ENCODE measurements around the gene C22orf39.

C22orf39 gene

DNA sequence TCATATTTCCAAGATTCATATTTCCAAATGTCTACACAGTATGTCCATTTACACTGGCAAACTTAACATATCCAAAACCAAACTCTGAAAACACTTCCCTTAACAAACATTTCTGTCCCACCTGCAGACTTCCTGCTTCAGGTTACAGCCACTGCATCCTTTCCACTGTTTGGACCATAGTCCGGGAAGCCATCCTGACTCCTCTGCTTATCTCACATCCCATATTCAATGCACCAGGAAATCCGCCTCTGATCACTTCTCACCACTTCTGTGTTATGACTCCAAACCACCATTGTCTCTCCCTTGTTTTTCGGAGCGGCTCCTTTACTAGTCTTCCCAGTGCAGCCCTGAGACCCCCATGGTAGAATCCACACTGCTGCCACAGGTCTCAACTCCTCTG is 46.0 kb downstream of the C22orf39 start:
- Histone ChIP-seq H3K9me3 (ENCODE audit: insufficient read depth, low read depth, low read length) (no peaks in the 10 kb centered on the region), H3K4me3 (ENCODE audit: low read length) (no peak overlapping the region), H3K27ac (ENCODE audit: low read length) (no peak overlapping the region), H3K4me1 (ENCODE audit: insufficient read depth, low read length) (no peaks in the 10 kb centered on the region), H3K27me3 (ENCODE audit: insufficient read depth, low read length) (no peaks in the 10 kb centered on the region), H3K9ac (ENCODE audit: low read depth, low read length) (no peak overlapping the region), H3K36me3 (ENCODE audit: insufficient read depth, low read depth, low read length) (peaks cover 85% of the 10 kb centered on the region)

DNA sequence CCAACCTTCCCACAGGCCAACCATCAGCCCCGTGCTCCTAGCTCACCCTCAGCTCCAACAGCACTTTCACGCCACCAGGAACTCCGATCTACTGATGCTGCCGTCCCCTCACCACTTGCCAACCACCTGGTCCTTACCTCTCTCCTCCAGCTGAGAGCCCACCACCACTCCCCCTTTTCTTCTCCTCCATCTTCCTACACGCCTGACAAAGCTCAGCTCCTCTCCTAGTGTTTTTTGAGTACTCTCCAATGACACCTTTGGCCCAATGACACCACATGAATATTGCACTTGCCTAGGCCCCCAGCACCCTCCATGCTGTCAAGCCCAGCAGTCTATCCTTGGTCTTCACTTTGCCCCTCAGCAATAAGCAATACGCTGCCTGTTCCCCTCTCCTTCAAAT is 46.6 kb downstream of the C22orf39 start:
- Histone ChIP-seq H3K36me3 (ENCODE audit: insufficient read depth, low read depth, low read length) (peaks cover 84% of the 10 kb centered on the region), H3K4me3 (ENCODE audit: low read length) (no peak overlapping the region), H3K27me3 (ENCODE audit: insufficient read depth, low read length) (no peaks in the 10 kb centered on the region), H3K4me1 (ENCODE audit: insufficient read depth, low read length) (no peaks in the 10 kb centered on the region), H3K9ac (ENCODE audit: low read depth, low read length) (no peak overlapping the region), H3K27ac (ENCODE audit: low read length) (no peak overlapping the region), H3K9me3 (ENCODE audit: insufficient read depth, low read depth, low read length) (no peaks in the 10 kb centered on the region)

DNA sequence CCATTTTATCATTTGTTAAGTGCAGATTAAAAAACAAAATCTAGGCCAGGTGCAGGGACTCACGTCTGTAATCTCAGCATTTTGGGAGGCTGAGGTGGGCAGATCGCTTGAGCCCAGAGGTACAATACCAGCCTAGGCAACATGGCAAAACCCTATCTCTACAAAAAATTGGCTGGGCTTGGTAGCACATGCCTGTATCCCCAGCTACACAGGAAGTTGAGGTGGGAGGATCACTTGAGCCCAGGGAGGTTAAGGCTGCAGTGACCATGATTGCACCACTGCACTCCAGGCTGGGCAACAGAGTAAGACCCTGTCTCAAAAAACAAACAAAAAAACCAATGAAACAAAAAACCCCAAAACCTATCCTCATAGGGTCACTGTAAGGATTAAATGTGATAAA is 48.9 kb downstream of the C22orf39 start:
- Histone ChIP-seq H3K4me1 (ENCODE audit: insufficient read depth, low read length) (no peaks in the 10 kb centered on the region), H3K9ac (ENCODE audit: low read depth, low read length) (no peak overlapping the region), H3K9me3 (ENCODE audit: insufficient read depth, low read depth, low read length) (no peaks in the 10 kb centered on the region), H3K27me3 (ENCODE audit: insufficient read depth, low read length) (no peaks in the 10 kb centered on the region), H3K27ac (ENCODE audit: low read length) (no peak overlapping the region), H3K4me3 (ENCODE audit: low read length) (no peak overlapping the region), H3K36me3 (ENCODE audit: insufficient read depth, low read depth, low read length) (peaks cover 86% of the 10 kb centered on the region)

DNA sequence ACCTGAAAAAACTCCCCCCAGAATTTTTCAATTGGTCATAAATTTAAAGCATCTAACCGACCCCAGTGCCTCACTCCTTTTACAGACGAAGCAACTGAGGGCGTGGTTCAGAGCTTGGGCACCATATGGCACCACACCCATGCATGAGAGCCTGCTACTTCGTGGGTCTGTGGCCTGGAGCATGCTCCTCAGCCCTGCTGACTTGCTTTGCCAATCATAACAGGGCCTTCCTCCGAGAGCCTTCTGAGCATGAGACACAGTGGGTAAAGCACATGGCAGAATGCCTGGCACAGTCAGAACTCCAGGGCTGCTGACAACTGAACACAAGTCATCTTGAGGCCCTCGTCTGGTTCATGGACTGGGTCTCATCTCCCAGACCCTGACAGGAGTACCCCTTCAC is 49.3 kb downstream of the C22orf39 start:
- Histone ChIP-seq H3K27me3 (ENCODE audit: insufficient read depth, low read length) (no peaks in the 10 kb centered on the region), H3K4me3 (ENCODE audit: low read length) (no peak overlapping the region), H3K36me3 (ENCODE audit: insufficient read depth, low read depth, low read length) (peaks cover 90% of the 10 kb centered on the region), H3K27ac (ENCODE audit: low read length) (no peak overlapping the region), H3K9ac (ENCODE audit: low read depth, low read length) (no peak overlapping the region), H3K4me1 (ENCODE audit: insufficient read depth, low read length) (no peaks in the 10 kb centered on the region), H3K9me3 (ENCODE audit: insufficient read depth, low read depth, low read length) (no peaks in the 10 kb centered on the region)

DNA sequence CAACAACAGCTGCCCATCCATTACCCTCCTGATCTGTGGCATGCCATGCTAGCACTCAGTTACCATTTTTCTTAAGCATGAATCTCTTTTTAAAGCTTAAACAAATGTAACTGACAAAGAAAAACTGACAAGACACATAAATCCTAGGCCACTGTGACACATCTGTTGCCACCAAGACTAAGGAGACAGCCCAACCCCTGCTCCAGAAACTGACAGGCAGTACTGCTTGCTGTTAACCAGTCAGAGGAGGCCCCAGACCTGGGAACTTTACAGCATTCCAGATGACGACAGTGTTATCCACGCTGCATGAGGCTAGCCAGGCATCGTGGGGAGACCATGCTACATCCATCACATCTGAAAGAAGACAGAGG is 49.8 kb downstream of the C22orf39 start:
- Histone ChIP-seq H3K36me3 (ENCODE audit: insufficient read depth, low read depth, low read length) (peaks cover 93% of the 10 kb centered on the region), H3K4me3 (ENCODE audit: low read length) (no peak overlapping the region), H3K9me3 (ENCODE audit: insufficient read depth, low read depth, low read length) (no peaks in the 10 kb centered on the region), H3K27ac (ENCODE audit: low read length) (no peak overlapping the region), H3K9ac (ENCODE audit: low read depth, low read length) (no peak overlapping the region), H3K4me1 (ENCODE audit: insufficient read depth, low read length) (no peaks in the 10 kb centered on the region), H3K27me3 (ENCODE audit: insufficient read depth, low read length) (no peaks in the 10 kb centered on the region)

DNA sequence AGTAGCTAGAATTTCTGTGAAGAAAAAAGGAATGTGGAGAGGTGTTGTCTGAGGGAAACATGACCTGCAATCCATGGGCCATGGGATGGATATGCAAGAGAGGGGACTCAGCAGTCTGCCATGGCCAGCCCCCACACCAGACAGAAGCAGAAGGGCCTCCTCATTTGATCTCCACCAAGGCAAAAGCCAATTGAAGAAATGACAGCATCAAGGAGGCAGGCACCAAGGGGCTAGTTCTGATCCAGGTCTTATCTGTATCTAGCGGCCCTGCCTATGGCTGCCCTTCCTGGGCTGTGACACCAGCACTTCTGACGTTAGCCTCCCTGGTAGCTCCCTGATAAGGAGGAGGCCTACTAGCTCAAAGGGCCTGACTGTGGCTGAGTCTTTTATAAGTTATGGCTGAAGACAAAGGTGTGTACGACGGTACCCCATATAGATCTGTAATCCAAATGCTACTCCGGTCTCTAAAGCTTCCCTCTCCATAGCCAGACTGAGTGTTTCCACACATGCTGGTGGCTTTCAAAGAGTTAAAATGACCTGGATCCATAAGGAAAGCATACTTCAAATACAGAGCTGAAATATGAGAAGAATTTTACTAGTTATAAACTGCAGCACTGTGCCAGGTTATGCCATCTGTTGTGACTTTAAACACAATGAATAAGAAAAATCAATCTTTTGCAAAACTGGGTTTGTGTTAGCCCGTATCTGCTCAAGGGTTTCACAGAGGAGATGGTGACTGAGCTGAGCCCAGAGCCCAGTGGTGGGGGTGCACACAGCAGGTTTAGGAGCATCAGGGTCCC is 50.4 kb downstream of the C22orf39 start:
- Histone ChIP-seq H3K9me3 (ENCODE audit: insufficient read depth, low read depth, low read length) (no peaks in the 10 kb centered on the region), H3K4me3 (ENCODE audit: low read length) (no peak overlapping the region), H3K36me3 (ENCODE audit: insufficient read depth, low read depth, low read length) (peaks cover 93% of the 10 kb centered on the region), H3K27ac (ENCODE audit: low read length) (no peak overlapping the region), H3K9ac (ENCODE audit: low read depth, low read length) (no peak overlapping the region), H3K27me3 (ENCODE audit: insufficient read depth, low read length) (no peaks in the 10 kb centered on the region), H3K4me1 (ENCODE audit: insufficient read depth, low read length) (no peaks in the 10 kb centered on the region)

DNA sequence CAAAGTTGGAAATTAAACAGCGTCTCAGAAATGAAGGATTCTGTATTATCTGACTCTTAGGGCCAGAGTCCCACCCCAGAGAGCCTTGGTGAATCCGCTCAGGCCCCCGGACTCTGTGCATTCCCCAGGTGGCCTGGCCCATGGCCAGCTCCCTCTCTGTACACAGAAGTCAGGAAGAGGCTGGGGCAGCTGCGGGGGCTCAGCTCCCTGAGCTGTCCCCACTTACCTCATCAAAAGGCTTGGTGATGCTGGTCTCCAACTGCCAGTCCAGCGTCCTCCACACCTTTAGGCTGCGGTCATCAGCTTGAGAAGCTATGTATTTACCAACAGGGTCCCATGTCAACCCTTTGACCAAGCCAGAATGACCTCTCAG is 51.0 kb downstream of the C22orf39 start:
- no peaks in the 10 kb centered on the region for H3K27me3 ChIP-seq (ENCODE audit: insufficient read depth, low read length)
- H3K36me3 ChIP-seq (ENCODE audit: insufficient read depth, low read depth, low read length): peaks cover 95% of the 10 kb centered on the region
- H3K27ac ChIP-seq (ENCODE audit: low read length): no peak overlapping the region
- H3K4me1 ChIP-seq (ENCODE audit: insufficient read depth, low read length): no peaks in the 10 kb centered on the region
- H3K9ac ChIP-seq (ENCODE audit: low read depth, low read length): no peak overlapping the region
- H3K9me3 ChIP-seq (ENCODE audit: insufficient read depth, low read depth, low read length): no peaks in the 10 kb centered on the region
- H3K4me3 ChIP-seq (ENCODE audit: low read length): no peak overlapping the region

DNA sequence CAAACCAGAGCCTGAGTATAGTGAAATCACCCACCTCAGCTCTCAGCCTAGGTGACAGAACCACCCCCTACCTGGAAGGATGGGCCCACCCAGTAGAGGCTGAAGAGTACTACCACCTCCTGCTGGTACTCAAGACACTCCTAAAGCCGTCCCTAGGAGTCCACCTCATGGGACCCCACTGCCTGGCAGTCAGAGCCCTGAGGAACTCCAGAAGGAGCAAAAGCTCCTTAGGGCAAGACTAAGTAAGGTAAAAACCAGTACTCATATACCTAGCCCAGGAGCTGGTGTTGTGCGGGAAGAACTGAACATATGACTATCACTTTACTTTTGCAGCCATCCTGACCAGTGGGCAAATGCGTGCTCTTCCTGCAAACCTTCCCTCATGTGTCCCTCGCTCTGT is 52.2 kb downstream of the C22orf39 start:
- no peaks in the 10 kb centered on the region for H3K27me3 ChIP-seq (ENCODE audit: insufficient read depth, low read length)
- H3K4me1 ChIP-seq (ENCODE audit: insufficient read depth, low read length): no peaks in the 10 kb centered on the region
- peaks cover 92% of the 10 kb centered on the region for H3K36me3 ChIP-seq (ENCODE audit: insufficient read depth, low read depth, low read length)
- H3K9me3 ChIP-seq (ENCODE audit: insufficient read depth, low read depth, low read length): no peaks in the 10 kb centered on the region
- no peak overlapping the region for H3K27ac ChIP-seq (ENCODE audit: low read length)
- H3K9ac ChIP-seq (ENCODE audit: low read depth, low read length): no peak overlapping the region
- H3K4me3 ChIP-seq (ENCODE audit: low read length): no peak overlapping the region

DNA sequence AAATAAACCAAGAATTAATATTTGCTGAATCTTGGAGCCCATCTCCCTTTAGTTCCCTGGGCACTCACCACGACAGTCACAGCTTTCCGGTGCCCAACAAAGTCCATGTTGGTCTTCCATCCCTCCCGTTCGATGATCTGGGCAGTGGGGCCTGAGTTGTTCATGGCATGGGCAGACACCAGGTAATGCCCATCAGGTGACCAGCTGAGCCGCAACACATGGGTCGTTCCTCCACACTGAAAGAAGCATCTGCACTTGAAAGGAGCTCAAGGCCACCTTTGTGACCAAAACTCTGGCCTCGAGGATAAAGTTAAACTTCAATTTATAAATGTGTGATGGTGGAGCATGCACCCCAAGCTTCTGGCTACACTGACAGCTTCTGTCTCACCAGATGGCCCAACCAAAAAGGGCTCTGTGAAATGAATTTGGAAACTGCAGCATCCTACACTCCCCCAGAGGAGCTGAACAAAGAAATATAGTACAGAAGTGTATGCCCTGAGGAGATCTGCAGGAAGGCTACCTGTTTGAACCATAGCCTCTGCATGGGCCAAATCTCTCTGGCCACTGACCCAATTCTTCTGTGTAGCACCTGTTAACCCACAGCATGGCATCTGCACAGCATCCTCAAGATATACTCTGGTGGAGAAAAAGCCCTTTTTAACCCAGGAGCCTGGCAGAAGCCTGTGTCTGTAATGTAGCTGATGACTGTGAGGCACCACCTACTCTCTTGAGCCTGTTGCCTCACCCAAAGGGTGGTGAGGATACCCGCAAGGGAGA is 53.0 kb downstream of the C22orf39 start:
- no peaks in the 10 kb centered on the region for H3K27me3 ChIP-seq (ENCODE audit: insufficient read depth, low read length)
- H3K27ac ChIP-seq (ENCODE audit: low read length): no peak overlapping the region
- peaks cover 93% of the 10 kb centered on the region for H3K36me3 ChIP-seq (ENCODE audit: insufficient read depth, low read depth, low read length)
- H3K4me3 ChIP-seq (ENCODE audit: low read length): no peak overlapping the region
- H3K9me3 ChIP-seq (ENCODE audit: insufficient read depth, low read depth, low read length): no peaks in the 10 kb centered on the region
- H3K9ac ChIP-seq (ENCODE audit: low read depth, low read length): no peak overlapping the region
- no peaks in the 10 kb centered on the region for H3K4me1 ChIP-seq (ENCODE audit: insufficient read depth, low read length)

DNA sequence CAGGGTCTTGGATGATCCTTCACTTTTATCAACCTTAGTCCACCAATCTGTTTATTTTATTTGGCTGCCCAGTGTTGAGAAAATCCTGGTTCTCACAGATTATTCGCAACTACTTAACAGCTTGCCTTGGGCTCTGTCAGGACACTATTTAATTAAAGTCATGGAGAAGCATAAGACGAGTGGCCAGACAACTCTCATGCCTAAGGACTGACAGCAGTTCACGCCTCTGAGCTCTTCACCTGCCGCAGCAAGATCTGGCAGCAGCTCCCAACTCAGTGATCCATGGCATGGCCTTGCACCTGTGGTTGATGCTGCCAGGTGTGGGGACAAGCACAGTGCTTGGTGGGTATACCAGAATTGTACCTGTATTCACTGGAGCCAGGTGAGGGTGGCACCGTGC is 53.8 kb downstream of the C22orf39 start:
- peaks cover 93% of the 10 kb centered on the region for H3K36me3 ChIP-seq (ENCODE audit: insufficient read depth, low read depth, low read length)
- no peaks in the 10 kb centered on the region for H3K4me1 ChIP-seq (ENCODE audit: insufficient read depth, low read length)

More for the DNA sequence above, 53.8 kb downstream of the C22orf39 start:
- Histone ChIP-seq H3K4me3 (ENCODE audit: low read length) (no peak overlapping the region), H3K9ac (ENCODE audit: low read depth, low read length) (no peak overlapping the region), H3K27ac (ENCODE audit: low read length) (no peak overlapping the region), H3K9me3 (ENCODE audit: insufficient read depth, low read depth, low read length) (no peaks in the 10 kb centered on the region), H3K27me3 (ENCODE audit: insufficient read depth, low read length) (no peaks in the 10 kb centered on the region)

All from iPS-20b (cell line).